KG1 (cell line): ENCODE measurements around the gene RBM4B.

Source experiments
- DNase-seq: peaks from one replicate; lab custom pipeline; 2025; lab: John Stamatoyannopoulos, UW

Gene RBM4B

GRCh38 chr11:66706989-66707388 lies 29.3 kb upstream of the RBM4B start:
- DNase-seq: no peak

GRCh38 chr11:66705587-66706335 lies 28.1 kb upstream of the RBM4B start:
- no peak for DNase-seq

- DNase-seq: no peak
These were observed 27.1 kb upstream of the RBM4B start for GRCh38 chr11:66704659-66705360.

- DNase-seq: no peak
These were observed 23.9 kb upstream of the RBM4B start for GRCh38 chr11:66701432-66702240.

GRCh38 chr11:66700742-66701141 lies 23.1 kb upstream of the RBM4B start:
- no peak for DNase-seq

- DNase-seq: no peak
These were observed 22.6 kb upstream of the RBM4B start for GRCh38 chr11:66700337-66700736.

- no peak for DNase-seq
These were observed 20.8 kb upstream of the RBM4B start for GRCh38 chr11:66698491-66698890.

- no peak for DNase-seq
These were observed 20.3 kb upstream of the RBM4B start for GRCh38 chr11:66697988-66698387.

- no peak for DNase-seq
These were observed 18.5 kb upstream of the RBM4B start for GRCh38 chr11:66696146-66696545.

GRCh38 chr11:66694732-66695207 lies 17.1 kb upstream of the RBM4B start:
- DNase-seq: peak; percentile 84

GRCh38 chr11:66694056-66694410 lies 16.3 kb upstream of the RBM4B start:
- no peak for DNase-seq

- DNase-seq: no peak
These were observed 15.8 kb upstream of the RBM4B start for GRCh38 chr11:66693356-66694055.

GRCh38 chr11:66692871-66693331 lies 15.2 kb upstream of the RBM4B start:
- DNase-seq: no peak

GRCh38 chr11:66692446-66692845 lies 14.8 kb upstream of the RBM4B start:
- no peak for DNase-seq

GRCh38 chr11:66691311-66691980 lies 13.8 kb upstream of the RBM4B start:
- no peak for DNase-seq

- DNase-seq: no peak
These were observed 12.2 kb upstream of the RBM4B start for GRCh38 chr11:66689661-66690590.

GRCh38 chr11:66688561-66689534 lies 11.2 kb upstream of the RBM4B start:
- no peak for DNase-seq

- no peak for DNase-seq
These were observed 10.2 kb upstream of the RBM4B start for GRCh38 chr11:66687831-66688281.
